ENCODE data around the gene VDR.

VDR gene

DNA sequence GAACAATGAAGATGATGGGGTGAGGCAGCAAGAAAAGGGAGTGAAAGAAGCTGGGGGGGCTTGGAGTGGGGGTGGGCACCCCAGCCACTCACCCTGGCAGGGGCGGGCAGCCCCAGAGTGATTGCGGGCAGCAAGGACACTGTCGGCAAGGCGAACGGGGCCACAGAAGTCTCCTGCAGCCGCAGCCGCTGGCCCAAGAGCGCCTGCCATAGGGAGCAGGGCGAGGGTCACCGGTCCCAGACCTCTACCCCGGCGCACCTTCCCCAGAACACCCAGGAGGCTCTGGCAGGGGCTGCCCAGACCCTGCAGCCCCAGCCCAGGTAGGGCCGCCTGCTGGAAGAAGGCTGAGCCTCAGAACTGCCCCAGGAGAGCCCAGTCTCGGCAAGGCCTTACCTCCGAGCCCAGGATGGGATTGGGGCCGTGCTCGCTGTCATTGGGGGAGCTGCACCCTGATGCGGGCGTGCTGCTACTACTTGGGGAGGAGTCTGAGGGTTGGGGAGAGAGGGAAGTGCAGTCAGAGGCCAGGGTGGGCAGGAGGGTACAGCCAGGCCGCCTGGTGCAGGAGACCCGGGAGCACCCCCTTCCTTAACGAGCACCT is 108.9 kb downstream of the VDR start:
- H3K9me3 Mint-ChIP-seq, result no peaks in the 10 kb centered on the region
- H3K27me3 Mint-ChIP-seq (ENCODE audit: low read depth), result no peaks in the 10 kb centered on the region
- no peaks in the 10 kb centered on the region for H3K4me1 Mint-ChIP-seq
- no peak overlapping the region for H3K27ac Mint-ChIP-seq
- peaks cover 29% of the 10 kb centered on the region for H3K36me3 Mint-ChIP-seq (ENCODE audit: low read depth)
- TF ChIP-seq, protein P1, sequence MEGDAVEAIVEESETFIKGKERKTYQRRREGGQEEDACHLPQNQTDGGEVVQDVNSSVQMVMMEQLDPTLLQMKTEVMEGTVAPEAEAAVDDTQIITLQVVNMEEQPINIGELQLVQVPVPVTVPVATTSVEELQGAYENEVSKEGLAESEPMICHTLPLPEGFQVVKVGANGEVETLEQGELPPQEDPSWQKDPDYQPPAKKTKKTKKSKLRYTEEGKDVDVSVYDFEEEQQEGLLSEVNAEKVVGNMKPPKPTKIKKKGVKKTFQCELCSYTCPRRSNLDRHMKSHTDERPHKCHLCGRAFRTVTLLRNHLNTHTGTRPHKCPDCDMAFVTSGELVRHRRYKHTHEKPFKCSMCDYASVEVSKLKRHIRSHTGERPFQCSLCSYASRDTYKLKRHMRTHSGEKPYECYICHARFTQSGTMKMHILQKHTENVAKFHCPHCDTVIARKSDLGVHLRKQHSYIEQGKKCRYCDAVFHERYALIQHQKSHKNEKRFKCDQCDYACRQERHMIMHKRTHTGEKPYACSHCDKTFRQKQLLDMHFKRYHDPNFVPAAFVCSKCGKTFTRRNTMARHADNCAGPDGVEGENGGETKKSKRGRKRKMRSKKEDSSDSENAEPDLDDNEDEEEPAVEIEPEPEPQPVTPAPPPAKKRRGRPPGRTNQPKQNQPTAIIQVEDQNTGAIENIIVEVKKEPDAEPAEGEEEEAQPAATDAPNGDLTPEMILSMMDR (IDR thresholded peaks at IDR 0.05; ENCODE audit: unreplicated experiment in 3 of 3), result no peak
- H3K4me3 Mint-ChIP-seq, result no peak overlapping the region

GRCh38 chr12:47795121-47795813 is 109.5 kb downstream of the VDR start:
- H3K9me3 Mint-ChIP-seq, result no peaks in the 10 kb centered on the region
- H3K4me3 Mint-ChIP-seq, result no peak overlapping the region
- H3K36me3 Mint-ChIP-seq (ENCODE audit: low read depth), result peaks cover 35% of the 10 kb centered on the region
- H3K27me3 Mint-ChIP-seq (ENCODE audit: low read depth), result no peaks in the 10 kb centered on the region
- TF ChIP-seq, protein P1 (IDR thresholded peaks at IDR 0.05; ENCODE audit: unreplicated experiment in 3 of 3), result no peak
- H3K4me1 Mint-ChIP-seq, result no peaks in the 10 kb centered on the region
- no peak overlapping the region for H3K27ac Mint-ChIP-seq

DNA sequence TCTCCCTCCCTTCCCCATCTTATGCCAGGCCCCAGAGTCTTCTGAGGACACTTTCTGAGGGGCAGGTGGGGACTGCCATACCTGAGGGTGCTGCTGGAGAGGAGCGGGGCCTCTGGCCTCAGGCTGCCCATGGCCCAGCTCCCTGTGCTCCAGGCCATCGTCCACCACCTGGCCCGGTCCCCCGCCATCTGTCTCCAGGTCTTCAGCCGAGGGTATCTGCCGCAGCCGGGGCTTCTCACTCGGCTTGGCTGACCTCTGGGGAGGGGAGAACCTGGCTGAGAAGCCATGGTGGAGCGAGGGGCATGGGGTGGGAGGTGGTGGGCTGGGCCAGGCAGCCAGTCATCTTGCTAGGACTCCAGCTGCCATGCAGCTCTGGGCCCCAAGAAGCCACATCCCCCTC is 110.1 kb downstream of the VDR start:
- H3K27me3 Mint-ChIP-seq (ENCODE audit: low read depth), result no peaks in the 10 kb centered on the region
- no peak overlapping the region for H3K4me3 Mint-ChIP-seq
- H3K27ac Mint-ChIP-seq, result no peak overlapping the region
- no peaks in the 10 kb centered on the region for H3K9me3 Mint-ChIP-seq
- TF ChIP-seq, protein P1 (IDR thresholded peaks at IDR 0.05; ENCODE audit: unreplicated experiment in 3 of 3), result no peak
- H3K36me3 Mint-ChIP-seq (ENCODE audit: low read depth), result peaks cover 36% of the 10 kb centered on the region
- no peaks in the 10 kb centered on the region for H3K4me1 Mint-ChIP-seq

DNA sequence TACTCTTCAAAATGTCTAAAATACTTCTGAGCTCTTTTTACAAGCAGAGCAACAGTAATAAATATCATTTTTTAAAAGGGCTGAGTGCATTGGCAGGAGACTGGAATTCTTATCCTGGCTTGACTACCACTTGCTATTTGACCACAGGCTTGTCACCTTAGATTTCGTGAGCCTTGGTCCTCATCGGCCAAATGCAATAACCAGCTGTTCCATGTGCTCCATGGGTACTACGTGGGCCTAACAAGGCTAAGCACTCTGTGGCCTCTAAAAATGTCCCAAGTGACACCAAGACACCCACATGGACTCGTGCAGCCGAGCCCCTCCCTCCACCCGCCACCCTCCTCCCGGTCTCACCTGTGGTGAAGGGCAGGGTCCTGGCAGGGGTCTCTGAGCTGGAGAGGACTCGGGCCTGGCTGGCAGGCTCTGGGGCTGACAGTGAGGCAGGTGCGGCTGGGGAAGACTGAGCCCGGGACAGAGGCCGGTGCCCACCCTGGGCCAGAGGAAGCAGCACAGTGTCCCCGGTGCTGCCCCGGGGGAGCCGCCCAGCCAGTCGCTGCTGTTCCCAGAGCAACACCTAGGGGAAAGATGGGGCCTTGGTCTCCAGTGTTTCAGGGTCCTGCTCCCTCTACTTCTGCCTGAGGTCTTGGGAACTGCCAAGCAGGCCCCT is 111.6 kb downstream of the VDR start:
- Mint-ChIP-seq H3K27me3 (ENCODE audit: low read depth) (no peaks in the 10 kb centered on the region), H3K9me3 (no peaks in the 10 kb centered on the region), H3K27ac (no peak overlapping the region), H3K4me1 (no peaks in the 10 kb centered on the region), H3K4me3 (no peak overlapping the region), H3K36me3 (ENCODE audit: low read depth) (peaks cover 44% of the 10 kb centered on the region)
- TF ChIP-seq, protein P1 (IDR thresholded peaks at IDR 0.05; ENCODE audit: unreplicated experiment in 3 of 3), result no peak

DNA sequence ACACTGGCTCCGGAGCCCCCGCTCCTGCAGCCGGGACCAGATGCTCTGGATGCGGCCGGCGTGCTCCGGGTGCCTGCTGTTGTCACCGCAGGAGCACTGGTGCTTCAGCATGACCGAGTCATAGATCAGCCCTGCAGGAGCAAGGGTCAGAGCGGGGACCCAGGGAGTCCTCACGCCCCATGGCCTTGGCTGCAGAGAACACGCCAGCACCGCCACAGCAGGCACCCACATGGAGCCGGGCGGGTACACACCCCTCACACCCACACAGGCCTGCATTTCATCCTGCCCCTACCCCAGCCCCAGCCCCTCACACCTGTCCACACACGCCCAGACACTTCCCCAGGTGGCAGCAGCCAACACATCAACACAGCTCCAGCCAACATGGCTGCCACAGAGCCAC is 112.9 kb downstream of the VDR start:
- Mint-ChIP-seq H3K27ac (no peak overlapping the region), H3K4me3 (no peak overlapping the region), H3K9me3 (no peaks in the 10 kb centered on the region), H3K27me3 (ENCODE audit: low read depth) (no peaks in the 10 kb centered on the region), H3K36me3 (ENCODE audit: low read depth) (peaks cover 49% of the 10 kb centered on the region), H3K4me1 (no peaks in the 10 kb centered on the region)
- TF ChIP-seq, protein P1 (IDR thresholded peaks at IDR 0.05; ENCODE audit: unreplicated experiment in 3 of 3), result no peak
